ENCODE data around the gene SLC49A3. TPM values are rescaled to one million over a fixed set of nuclear protein-coding genes. Genes with fewer than 3 reads are reported as not detected.
A peak's percentile ranks its signal among the peaks of the same experiment; 100 is the strongest.

SLC49A3 gene
- total and polyA plus RNA-seq, 2 experiments from 2014 or later: 1.3 to 3.7 TPM

GRCh38 chr4:683247-683897 is 5.6 kb downstream of the SLC49A3 start:
- Mint-ChIP-seq H3K4me1 (peaks cover 13% of the 10 kb centered on the region), H3K4me3 (no peak overlapping the region; the same call in 2 of the 3 replicates), H3K9me3 (no peaks in the 10 kb centered on the region; the same call in 1 of the 3 replicates), H3K27ac (no peak overlapping the region), H3K36me3 (ENCODE audit: low read depth) (no peaks in the 10 kb centered on the region; the same call in 2 of the 3 replicates), H3K27me3 (ENCODE audit: insufficient read depth, low read depth, poor library complexity) (peaks cover 14% of the 10 kb centered on the region)
- Histone ChIP-seq H3K27me3 (ENCODE audit: insufficient read depth) (no peaks in the 10 kb centered on the region), H3K36me3 (ENCODE audit: insufficient read depth) (no peaks in the 10 kb centered on the region), H3K79me2 (replicated peaks; ENCODE audit: insufficient read depth) (no peaks in the 10 kb centered on the region), H2AFZ (no peak overlapping the region), H3K4me1 (ENCODE audit: insufficient read depth) (no peaks in the 10 kb centered on the region), H3F3A (replicated peaks; ENCODE audit: low read depth) (peaks cover 7% of the 10 kb centered on the region; the same call in 1 of the 2 replicates), H4K20me1 (replicated peaks; ENCODE audit: insufficient read depth) (no peaks in the 10 kb centered on the region), H3K4me3 (no peak overlapping the region), H3K27ac (ENCODE audit: low read depth) (no peak overlapping the region), H3K9me2 (ENCODE audit: insufficient read depth) (no peaks in the 10 kb centered on the region), H3K4me2 (no peak overlapping the region)
- ATAC-seq: peak; percentile 5
- TF ChIP-seq ZNF114 (CRISPR knock-in tag; IDR thresholded peaks at IDR 0.05): no peak
- TF ChIP-seq REST (IDR thresholded peaks at IDR 0.05; ENCODE audit: unreplicated experiment): no peak
- TF ChIP-seq EZH2phosphoT487 (IDR thresholded peaks at IDR 0.05; ENCODE audit: unreplicated experiment): no peak
- TF ChIP-seq ETS1 (IDR thresholded peaks at IDR 0.05): no peak
- no peak for DNase-seq (ENCODE audit: low spot score)

- H3F3A ChIP-seq (replicated peaks; ENCODE audit: low read depth): peaks cover 7% of the 10 kb centered on the region; the same call in 1 of the 2 replicates
- H3K27me3 ChIP-seq (ENCODE audit: insufficient read depth): no peaks in the 10 kb centered on the region
- Mint-ChIP-seq H3K4me1 (peaks cover 9% of the 10 kb centered on the region), H3K27me3 (ENCODE audit: insufficient read depth, low read depth, poor library complexity) (peaks cover 16% of the 10 kb centered on the region), H3K9me3 (peaks cover 3% of the 10 kb centered on the region; the same call in 2 of the 3 replicates), H3K36me3 (ENCODE audit: low read depth) (no peaks in the 10 kb centered on the region; the same call in 2 of the 3 replicates), H3K27ac (no peak overlapping the region), H3K4me3 (no peak overlapping the region)
- no peaks in the 10 kb centered on the region for H3K79me2 ChIP-seq (replicated peaks; ENCODE audit: insufficient read depth)
- no peak overlapping the region for H2AFZ ChIP-seq
- H3K4me3 ChIP-seq: no peak overlapping the region
- H3K9me2 ChIP-seq (ENCODE audit: insufficient read depth): no peaks in the 10 kb centered on the region
- ATAC-seq: no peak
- H3K27ac ChIP-seq (ENCODE audit: low read depth): no peak overlapping the region
- no peaks in the 10 kb centered on the region for H4K20me1 ChIP-seq (replicated peaks; ENCODE audit: insufficient read depth)
- no peak for DNase-seq (ENCODE audit: low spot score)
- no peaks in the 10 kb centered on the region for H3K4me1 ChIP-seq (ENCODE audit: insufficient read depth)
- H3K36me3 ChIP-seq (ENCODE audit: insufficient read depth): no peaks in the 10 kb centered on the region
- no peak overlapping the region for H3K4me2 ChIP-seq
- TF ChIP-seq REST (IDR thresholded peaks at IDR 0.05; ENCODE audit: unreplicated experiment) (no peak), CREB1 (CRISPR knock-in tag; IDR thresholded peaks at IDR 0.05; ENCODE audit: low read depth) (no peak), NANOG (IDR thresholded peaks at IDR 0.05; ENCODE audit: borderline replicate concordance) (no peak), POLR2AphosphoS5 (IDR thresholded peaks at IDR 0.05; ENCODE audit: low read depth) (no peak), EZH2 (IDR thresholded peaks at IDR 0.05; ENCODE audit: low read depth, unreplicated experiment) (no peak), STAT1 (IDR thresholded peaks at IDR 0.05; ENCODE audit: unreplicated experiment) (no peak), JUNB (IDR thresholded peaks at IDR 0.05; ENCODE audit: unreplicated experiment) (no peak), ZNF114 (CRISPR knock-in tag; IDR thresholded peaks at IDR 0.05) (no peak)
Observed at GRCh38 chr4:682490-683172, 6.3 kb downstream of the SLC49A3 start.
